GM23338 (cell line): Measurements from ENCODE around the gene S100PBP. TPM values are rescaled to one million over a fixed set of nuclear protein-coding genes. Genes with fewer than 3 reads are reported as not detected.

Source experiments
- ATAC-seq: fragments of 200-7000 bp; cut with Tn5 transposase; 3 replicates; pipeline ENCODE4 v1.9.1; 2020
- DNase-seq: peaks from one replicate; pipeline ENCODE4 v3.0.0-alpha.2; 2015; ENCODE audit warnings: low spot score
- H2AFZ ChIP-seq: fragments of 200-600 bp; sonication (generic); 2 replicates; pipeline ENCODE4 v1.8.0; 2016; ENCODE audit warnings: antibody characterized with exemption, mild to moderate bottlenecking, moderate library complexity
- H3F3A ChIP-seq: fragments of 200-600 bp; sonication (generic); replicated peaks from 2 replicates; pipeline ENCODE4 v1.8.0; 2017; ENCODE audit warnings: antibody characterized with exemption, mixed run types, low read depth
- H3K27ac ChIP-seq: fragments of 200-600 bp; sonication (generic); 2 replicates; pipeline ENCODE4 v1.6.1; 2016; ENCODE audit warnings: low read depth
- H3K27me3 ChIP-seq: fragments of 200-600 bp; sonication (generic); 2 replicates; pipeline ENCODE4 v1.8.0; 2016; ENCODE audit warnings: mild to moderate bottlenecking, mixed run types, moderate library complexity; ENCODE audit not compliant: insufficient read depth
- H3K36me3 ChIP-seq: fragments of 200-600 bp; sonication (generic); 2 replicates; pipeline ENCODE4 v1.8.0; 2016; ENCODE audit warnings: mild to moderate bottlenecking; ENCODE audit not compliant: insufficient read depth
- H3K4me1 ChIP-seq: fragments of 200-600 bp; sonication (generic); 2 replicates; pipeline ENCODE4 v1.8.0; 2016; ENCODE audit warnings: mild to moderate bottlenecking, moderate library complexity; ENCODE audit not compliant: insufficient read depth
- H3K4me2 ChIP-seq: fragments of 200-600 bp; sonication (generic); 2 replicates; pipeline ENCODE4 v1.7.1; 2017; ENCODE audit warnings: mixed run types
- H3K4me3 ChIP-seq: fragments of 200-600 bp; sonication (generic); 2 replicates; pipeline ENCODE4 v1.6.1; 2016; ENCODE audit warnings: mixed run types
- H3K79me2 ChIP-seq: fragments of 200-600 bp; sonication (generic); replicated peaks from 2 replicates; pipeline ENCODE4 v1.8.0; 2017; ENCODE audit warnings: mild to moderate bottlenecking; ENCODE audit not compliant: insufficient read depth
- H3K9me2 ChIP-seq: fragments of 200-600 bp; sonication (generic); 2 replicates; pipeline ENCODE4 v1.8.0; 2017; ENCODE audit not compliant: insufficient read depth
- H4K20me1 ChIP-seq: fragments of 200-600 bp; sonication (generic); replicated peaks from 2 replicates; pipeline ENCODE4 v1.8.0; 2017; ENCODE audit warnings: mild to moderate bottlenecking; ENCODE audit not compliant: insufficient read depth
- H3K27ac Mint-ChIP-seq: 2 replicates; pipeline ENCODE4 v1.8.0; 2020; ENCODE audit warnings: inconsistent platforms, mild to moderate bottlenecking, moderate library complexity, mixed read lengths
- H3K27me3 Mint-ChIP-seq: 3 replicates; pipeline ENCODE4 v1.8.0; 2022; ENCODE audit warnings: low read depth, mild to moderate bottlenecking, moderate library complexity, mixed read lengths, inconsistent platforms; ENCODE audit not compliant: insufficient read depth, poor library complexity
- H3K36me3 Mint-ChIP-seq: 3 replicates; pipeline ENCODE4 v1.8.0; 2021; ENCODE audit warnings: low read depth, mild to moderate bottlenecking, inconsistent platforms, moderate library complexity, mixed read lengths
- H3K4me1 Mint-ChIP-seq: 3 replicates; pipeline ENCODE4 v1.8.0; 2020; ENCODE audit warnings: mild to moderate bottlenecking, inconsistent platforms, mixed read lengths
- H3K4me3 Mint-ChIP-seq: 3 replicates; pipeline ENCODE4 v1.8.0; 2021; ENCODE audit warnings: moderate library complexity, mild to moderate bottlenecking, inconsistent platforms, mixed read lengths
- H3K9me3 Mint-ChIP-seq: 3 replicates; pipeline ENCODE4 v1.8.0; 2020; ENCODE audit warnings: moderate library complexity, mild to moderate bottlenecking, inconsistent platforms, mixed read lengths
- CTCF ChIP-seq, 2 experiments: fragments of 200-600 bp in 1 of 2; sonication (generic) in 1 of 2; conservative IDR thresholded peaks; 2 replicates each; pipeline versions ENCODE4 v1.5.1 to v1.6.1; 2016 to 2017; ENCODE audit warnings: antibody characterized with exemption in 2 of 2, low read depth in 2 of 2, mild to moderate bottlenecking in 2 of 2, moderate library complexity in 1 of 2
- JUNB ChIP-seq: IDR thresholded peaks from one replicate; pipeline ENCODE4 v1.6.1; 2016; ENCODE audit warnings: antibody characterized with exemption; ENCODE audit not compliant: unreplicated experiment
- NANOG ChIP-seq: IDR thresholded peaks from 2 replicates; pipeline ENCODE4 v1.6.1; 2016; ENCODE audit warnings: antibody characterized with exemption, borderline replicate concordance
- REST ChIP-seq: IDR thresholded peaks from one replicate; pipeline ENCODE4 v1.6.1; 2018; ENCODE audit warnings: antibody characterized with exemption; ENCODE audit not compliant: unreplicated experiment
- STAT1 ChIP-seq: IDR thresholded peaks from one replicate; pipeline ENCODE4 v1.6.1; 2016; ENCODE audit warnings: antibody characterized with exemption; ENCODE audit not compliant: unreplicated experiment
- ZNF114 ChIP-seq: fragments of 250-450 bp; sonication (Bioruptor Pico); IDR thresholded peaks from 2 replicates; pipeline ENCODE4 v1.5.0; 2020; ENCODE audit warnings: mild to moderate bottlenecking, moderate library complexity
- polyA plus RNA-seq: library from polyadenylated mRNA; unstranded; fragments of >200 nt; fragmentation: Nextera tagmentation; extraction: Ambion mirVana; gene quantifications from 2 replicates; pipeline ENCODE4 v1.2.1, GENCODE V29; 2016
- total RNA-seq: library from RNA; depleted of rRNA; stranded (reverse); fragments of >200 nt; shearing (Covaris generic); gene quantifications from 2 replicates; pipeline ENCODE4 v1.2.3, GENCODE V29; 2014

S100PBP gene
- total and polyA plus RNA-seq, 2 experiments from 2014 or later = 30.6 to 65.2 TPM

- Histone ChIP-seq H3F3A (peaks cover 7% of the 10 kb centered on the region; the same call in 1 of the 2 replicates), H4K20me1 (no peaks in the 10 kb centered on the region; the same call in 1 of the 2 replicates), H3K27me3 (peaks cover 44% of the 10 kb centered on the region), H3K4me3 (no peak overlapping the region), H3K27ac (no peak overlapping the region), H3K4me2 (no peak overlapping the region), H3K4me1 (peaks cover 10% of the 10 kb centered on the region; the same call in 1 of the 2 replicates), H3K36me3 (no peaks in the 10 kb centered on the region), H2AFZ (no peak overlapping the region), H3K9me2 (no peaks in the 10 kb centered on the region), H3K79me2 (no peaks in the 10 kb centered on the region)
- DNase-seq (no peak), ATAC-seq (no peak)
- peaks cover 5% of the 10 kb centered on the region; the same call in 2 of the 3 replicates for H3K9me3 Mint-ChIP-seq
- H3K4me1 Mint-ChIP-seq = peaks cover 14% of the 10 kb centered on the region
- H3K27ac Mint-ChIP-seq = no peak overlapping the region
- peak overlapping the region; percentile 75; the same call in 1 of the 3 replicates for H3K4me3 Mint-ChIP-seq
- peaks cover 32% of the 10 kb centered on the region for H3K27me3 Mint-ChIP-seq
- TF ChIP-seq STAT1 = no peak
- no peak for TF ChIP-seq NANOG
- TF ChIP-seq ZNF114 (CRISPR knock-in tag) = no peak
- no peak for TF ChIP-seq JUNB
- no peak for TF ChIP-seq CTCF (conservative IDR thresholded peaks at IDR 0.05; ENCODE audit: low read depth in 2 of 2)
- peaks cover 8% of the 10 kb centered on the region; the same call in 1 of the 3 replicates for H3K36me3 Mint-ChIP-seq
Observed at GRCh38 chr1:32891630-32892029, 74.2 kb downstream of the S100PBP start.

- Histone ChIP-seq H3K4me1 (peaks cover 10% of the 10 kb centered on the region; the same call in 1 of the 2 replicates), H3K36me3 (no peaks in the 10 kb centered on the region), H3K4me3 (peak overlapping the region; percentile 95), H3K27ac (no peak overlapping the region), H4K20me1 (no peaks in the 10 kb centered on the region; the same call in 1 of the 2 replicates), H3K27me3 (peaks cover 37% of the 10 kb centered on the region), H3K79me2 (no peaks in the 10 kb centered on the region), H3K9me2 (no peaks in the 10 kb centered on the region), H2AFZ (no peak overlapping the region; the same call in 1 of the 2 replicates), H3K4me2 (peak overlapping the region; percentile 94), H3F3A (peaks cover 7% of the 10 kb centered on the region; the same call in 1 of the 2 replicates)
- H3K36me3 Mint-ChIP-seq = peaks cover 8% of the 10 kb centered on the region; the same call in 1 of the 3 replicates
- H3K4me3 Mint-ChIP-seq = peak overlapping the region; percentile 75
- peaks cover 25% of the 10 kb centered on the region for H3K27me3 Mint-ChIP-seq
- no peak for TF ChIP-seq REST
- peak; percentile 60 to 88 for TF ChIP-seq CTCF (conservative IDR thresholded peaks at IDR 0.05; ENCODE audit: low read depth in 2 of 2)
- DNase-seq = peak; percentile 97
- ATAC-seq = peak; percentile 81
- H3K4me1 Mint-ChIP-seq = peaks cover 12% of the 10 kb centered on the region
- H3K9me3 Mint-ChIP-seq = peaks cover 5% of the 10 kb centered on the region; the same call in 2 of the 3 replicates
- no peak overlapping the region for H3K27ac Mint-ChIP-seq
Observed at GRCh38 chr1:32892368-32893197, 75.1 kb downstream of the S100PBP start.
